Measurements from ENCODE around the gene CCDC32. TPM values are rescaled to one million over a fixed set of nuclear protein-coding genes. Genes with fewer than 3 reads are reported as not detected.

Gene CCDC32
- total RNA-seq, 1 donor, result 20.7 TPM

GRCh38 chr15:40567111-40567510 is 2.3 kb upstream of the CCDC32 start:
- DNase-seq (ENCODE audit: low read depth), result peak; percentile 22
- peak; percentile 48 for TF ChIP-seq CTCF (IDR thresholded peaks at IDR 0.05; ENCODE audit: insufficient read depth, low read depth, low read length)

GRCh38 chr15:40565333-40566238 is 744 bp upstream of the CCDC32 start:
- DNase-seq (ENCODE audit: low read depth), result no peak

More at GRCh38 chr15:40567111-40567510, 2.3 kb upstream of the CCDC32 start:
- H3K4me3 ChIP-seq (ENCODE audit: low read depth, low read length), result no peak overlapping the region

GRCh38 chr15:40563426-40563825 is 1.4 kb downstream of the CCDC32 start:
- no peak for DNase-seq (ENCODE audit: low read depth)
- no peak for TF ChIP-seq CTCF (IDR thresholded peaks at IDR 0.05; ENCODE audit: insufficient read depth, low read depth, low read length)
- no peak overlapping the region for H3K4me3 ChIP-seq (ENCODE audit: low read depth, low read length)

More at GRCh38 chr15:40565333-40566238, 744 bp upstream of the CCDC32 start:
- TF ChIP-seq CTCF (IDR thresholded peaks at IDR 0.05; ENCODE audit: insufficient read depth, low read depth, low read length), result no peak
- H3K4me3 ChIP-seq (ENCODE audit: low read depth, low read length), result peak overlapping the region; percentile 90

- TF ChIP-seq CTCF (IDR thresholded peaks at IDR 0.05; ENCODE audit: insufficient read depth, low read depth, low read length), result no peak
- no peak for DNase-seq (ENCODE audit: low read depth)
- no peak overlapping the region for H3K4me3 ChIP-seq (ENCODE audit: low read depth, low read length)
Measured at GRCh38 chr15:40562691-40563090, 2.2 kb downstream of the CCDC32 start.

GRCh38 chr15:40558952-40559742 is 5.7 kb downstream of the CCDC32 start:
- DNase-seq (ENCODE audit: low read depth), result no peak
- TF ChIP-seq CTCF (IDR thresholded peaks at IDR 0.05; ENCODE audit: insufficient read depth, low read depth, low read length), result no peak
- H3K4me3 ChIP-seq (ENCODE audit: low read depth, low read length), result no peak overlapping the region

GRCh38 chr15:40555876-40556275 is 9.0 kb downstream of the CCDC32 start:
- no peak for DNase-seq (ENCODE audit: low read depth)
- no peak overlapping the region for H3K4me3 ChIP-seq (ENCODE audit: low read depth, low read length)
- no peak for TF ChIP-seq CTCF (IDR thresholded peaks at IDR 0.05; ENCODE audit: insufficient read depth, low read depth, low read length)
